GM18520 (cell line): ENCODE results near the gene ALAS1.
"Not testable (repeated sequence)": the region's sequence is repeated elsewhere in the genome, so short reads cannot be mapped to it uniquely, and the experiment has no call there.

Source experiments
- ATAC-seq: cut with Tn5 transposase; IDR thresholded peaks from one replicate; pipeline ENCODE4 v1.9.1; 2021; ENCODE audit not compliant: unreplicated experiment

Gene ALAS1

DNA sequence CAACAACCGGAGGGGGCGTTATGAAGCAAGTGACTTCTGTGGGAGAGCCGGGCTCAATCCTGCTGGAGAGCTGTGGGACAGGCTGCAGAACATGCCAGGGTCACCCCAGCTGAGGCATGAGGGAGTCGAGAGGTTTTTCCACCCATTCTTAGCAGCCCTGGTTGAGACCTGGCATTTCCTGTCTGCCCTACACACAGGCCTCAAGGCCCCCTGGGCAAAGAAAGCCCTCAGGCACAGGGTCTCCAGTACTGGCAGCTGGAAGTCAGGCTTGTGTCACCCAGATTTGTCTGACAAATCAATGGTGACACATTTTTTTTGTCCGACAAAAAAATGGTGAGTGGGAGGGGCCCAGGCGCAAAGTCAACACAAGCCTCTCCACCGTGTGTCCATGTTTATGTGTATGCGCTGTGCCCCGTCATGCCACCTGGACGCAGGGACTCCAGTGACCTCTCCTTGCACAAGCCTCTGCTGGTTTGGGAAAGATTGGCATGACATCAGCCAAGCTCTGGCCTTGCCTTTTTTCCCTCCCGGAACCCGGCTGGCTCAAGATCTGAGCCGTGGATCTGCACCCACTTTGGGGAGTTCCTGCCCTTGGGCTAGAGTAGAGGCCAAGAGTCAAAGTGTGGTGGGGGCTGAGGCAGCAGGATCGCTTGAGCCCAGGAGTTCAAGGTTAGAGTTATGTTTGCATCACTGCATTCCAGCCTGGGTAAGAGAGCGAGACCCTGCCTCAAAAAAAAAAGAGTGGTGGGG lies 20.8 kb upstream of the ALAS1 start:
- ATAC-seq: no peak

DNA sequence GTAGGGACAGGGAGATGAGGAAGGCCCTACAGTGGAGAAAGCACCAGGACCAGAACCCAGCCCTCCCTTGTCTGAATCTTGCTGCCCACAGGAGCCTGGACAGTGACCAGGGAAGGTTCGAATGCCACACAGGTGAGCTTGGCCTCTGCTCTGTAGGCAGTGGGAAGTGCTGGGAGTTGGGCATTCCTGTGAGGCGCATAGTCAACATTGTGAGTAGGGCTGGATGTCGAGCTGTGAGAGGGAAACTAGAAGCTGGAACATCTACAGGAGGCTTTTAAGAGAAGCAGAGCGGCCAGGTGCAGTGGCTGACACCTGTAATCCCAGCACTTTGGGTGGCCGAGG lies 20.3 kb upstream of the ALAS1 start:
- no peak for ATAC-seq

DNA sequence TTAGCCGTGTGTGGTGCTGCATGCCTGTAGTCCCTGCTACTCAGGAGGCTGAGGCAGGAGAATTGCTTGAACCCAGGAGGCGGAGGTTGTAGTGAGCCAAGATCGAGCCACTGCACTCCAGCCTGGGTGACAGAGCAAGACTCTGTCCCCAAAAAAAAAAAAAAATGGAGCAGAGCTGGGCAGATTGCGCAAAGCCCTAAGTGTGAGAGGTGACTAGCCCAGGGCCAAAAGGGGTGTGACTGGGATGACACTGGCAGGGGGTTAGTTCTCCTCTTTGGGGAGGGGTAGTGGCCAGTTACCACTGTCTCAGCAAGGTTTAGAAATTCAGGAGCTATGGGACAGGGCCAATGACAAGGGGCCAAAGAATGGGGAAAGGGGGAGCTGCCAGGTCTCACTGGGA lies 19.8 kb upstream of the ALAS1 start:
- not testable (repeated sequence) for ATAC-seq

DNA sequence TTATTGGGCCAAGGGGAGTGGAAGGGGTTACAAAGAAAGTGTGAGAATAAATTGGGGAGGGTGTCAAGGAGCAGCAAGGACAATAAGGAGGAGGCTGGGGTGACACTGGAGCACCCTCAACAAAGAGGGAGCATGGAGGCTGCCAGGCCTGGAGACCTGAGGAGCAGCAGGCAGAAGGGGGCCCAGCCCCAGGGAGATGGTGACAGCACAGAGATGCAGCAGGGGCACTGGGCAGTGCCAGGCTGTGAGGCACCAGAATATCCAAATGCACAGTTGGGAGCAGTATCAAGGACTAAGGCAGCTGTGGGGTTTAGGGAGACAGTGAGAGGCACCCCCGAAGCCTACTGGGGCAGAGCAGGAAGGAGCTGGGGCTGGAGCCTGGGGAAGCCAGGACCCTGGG lies 19.4 kb upstream of the ALAS1 start:
- ATAC-seq: no peak

DNA sequence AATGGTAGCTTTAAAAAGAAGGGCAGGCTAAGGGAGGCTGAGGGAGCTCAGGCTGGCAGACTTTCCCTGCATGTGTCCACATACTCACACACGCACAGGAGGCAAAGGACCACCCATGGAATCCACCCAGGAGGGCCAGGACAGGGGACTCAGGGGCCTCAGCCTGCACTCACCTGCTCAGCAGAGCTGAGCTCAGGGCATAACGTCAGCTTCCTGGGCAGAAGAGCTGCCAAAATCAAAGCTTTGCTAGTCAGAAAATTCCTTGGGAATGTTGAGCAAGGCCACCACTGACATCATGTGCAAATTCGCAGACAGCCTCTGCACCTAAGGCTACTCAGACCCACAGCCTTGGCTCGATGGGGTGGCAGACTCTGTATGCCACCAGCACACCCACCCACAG lies 16.4 kb upstream of the ALAS1 start:
- no peak for ATAC-seq

DNA sequence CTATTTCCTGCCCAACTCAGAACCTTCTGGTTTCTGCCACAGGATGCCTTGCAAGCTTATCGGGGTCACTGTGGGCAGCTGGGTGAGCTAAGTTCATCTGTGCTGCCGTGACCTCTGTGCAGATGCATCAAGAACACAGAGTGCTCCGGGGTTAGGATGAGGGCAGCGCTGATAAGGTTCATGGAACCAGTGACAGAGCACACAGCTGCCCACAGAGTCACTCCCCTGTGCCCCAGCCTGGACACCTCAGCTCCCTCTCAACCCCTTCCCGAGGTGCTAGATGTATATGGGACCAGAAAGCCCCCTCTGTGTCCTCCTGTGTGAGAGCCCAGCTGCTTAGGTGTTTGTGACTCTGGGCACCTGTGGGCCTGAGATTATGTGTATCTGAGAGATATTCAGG lies 15.8 kb upstream of the ALAS1 start:
- ATAC-seq: no peak

DNA sequence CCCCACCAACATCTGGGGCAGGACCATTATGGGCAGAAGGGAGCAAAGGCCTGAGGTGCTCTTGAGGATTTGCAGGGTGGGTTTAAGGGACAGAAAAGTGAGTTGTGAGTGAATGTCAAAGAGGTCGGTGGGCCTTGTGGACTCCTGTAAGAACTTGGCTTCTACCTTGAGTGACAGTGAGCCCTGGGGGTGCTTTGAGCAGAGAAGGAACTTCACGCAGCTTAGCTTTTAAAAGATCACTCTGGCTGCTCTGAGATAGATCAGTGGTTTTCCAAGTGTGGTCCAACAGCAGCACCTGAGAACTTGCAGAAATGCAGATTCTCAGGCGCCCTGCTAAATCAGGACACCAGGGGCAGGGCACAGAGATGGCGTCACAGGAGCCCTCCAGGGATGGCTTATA lies 15.3 kb upstream of the ALAS1 start:
- no peak for ATAC-seq

DNA sequence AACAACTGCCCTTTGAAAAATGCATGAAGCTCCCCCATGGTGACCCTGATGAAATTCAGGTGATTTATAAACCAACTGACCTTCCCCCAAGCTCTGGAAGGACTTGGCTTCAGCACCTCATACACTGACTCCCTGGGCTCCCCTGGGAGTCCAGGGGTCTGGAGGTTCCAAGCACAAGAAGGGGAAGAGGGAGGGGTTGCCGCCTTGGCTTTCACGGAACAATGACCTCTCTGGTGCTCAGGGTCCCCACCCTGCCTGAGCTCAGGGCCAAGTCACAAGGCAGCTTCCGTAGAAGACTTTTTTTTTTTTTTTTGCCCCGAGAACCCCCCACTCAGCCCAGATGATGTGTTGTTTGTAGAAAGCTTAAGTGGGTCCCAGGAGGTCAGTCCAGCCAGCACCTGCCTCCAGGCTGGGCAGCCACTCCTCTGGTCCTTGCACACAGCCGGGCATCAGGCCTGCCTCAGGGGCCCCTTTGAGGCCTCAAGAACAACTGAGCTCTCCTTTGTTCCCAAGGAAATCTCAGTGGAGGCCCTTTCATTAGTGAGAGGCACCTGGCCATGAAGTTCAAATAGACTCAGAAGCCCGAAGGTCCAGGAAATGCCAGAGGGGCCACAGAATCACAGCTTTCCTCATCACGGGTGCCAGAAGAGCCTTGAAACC lies 14.0 kb upstream of the ALAS1 start:
- no peak for ATAC-seq

DNA sequence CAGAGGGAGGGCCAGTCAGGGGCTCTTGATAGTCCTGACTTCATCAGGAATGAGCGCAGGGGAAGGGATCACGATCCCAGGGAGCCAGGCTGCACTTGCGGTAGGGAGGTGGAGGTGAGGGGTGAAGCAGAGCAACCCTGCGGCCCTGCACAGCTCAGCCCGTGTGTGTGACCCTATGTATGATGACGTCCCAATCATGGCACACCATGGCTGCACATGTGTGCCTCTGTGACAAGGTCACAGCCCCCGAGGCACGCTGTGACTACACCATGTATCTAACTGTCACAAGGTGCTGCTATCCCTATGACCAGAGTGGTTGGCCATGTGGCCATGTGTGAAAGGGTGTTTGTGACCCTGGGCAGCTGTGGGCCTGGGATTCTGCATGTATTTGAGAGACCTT lies 13.3 kb upstream of the ALAS1 start:
- no peak for ATAC-seq

DNA sequence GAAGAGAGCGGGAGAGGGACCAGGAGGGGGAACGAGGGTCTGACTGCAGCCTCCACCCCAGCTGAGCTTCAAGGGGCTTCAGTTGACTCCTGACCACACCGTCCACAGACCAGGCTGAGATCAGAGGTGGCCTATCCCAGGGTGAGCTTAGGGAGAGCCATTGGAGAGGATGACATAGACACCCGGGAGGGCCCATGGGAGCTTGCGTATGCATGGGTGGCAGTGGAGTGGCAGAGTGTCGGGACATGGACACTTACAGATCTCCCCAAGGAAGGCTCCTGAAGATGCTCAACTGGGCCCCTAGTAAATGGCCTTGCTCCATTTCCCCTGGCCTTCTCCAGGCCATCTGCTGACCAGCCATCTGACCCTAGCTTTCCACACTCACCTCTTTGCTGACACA lies 12.6 kb upstream of the ALAS1 start:
- no peak for ATAC-seq

DNA sequence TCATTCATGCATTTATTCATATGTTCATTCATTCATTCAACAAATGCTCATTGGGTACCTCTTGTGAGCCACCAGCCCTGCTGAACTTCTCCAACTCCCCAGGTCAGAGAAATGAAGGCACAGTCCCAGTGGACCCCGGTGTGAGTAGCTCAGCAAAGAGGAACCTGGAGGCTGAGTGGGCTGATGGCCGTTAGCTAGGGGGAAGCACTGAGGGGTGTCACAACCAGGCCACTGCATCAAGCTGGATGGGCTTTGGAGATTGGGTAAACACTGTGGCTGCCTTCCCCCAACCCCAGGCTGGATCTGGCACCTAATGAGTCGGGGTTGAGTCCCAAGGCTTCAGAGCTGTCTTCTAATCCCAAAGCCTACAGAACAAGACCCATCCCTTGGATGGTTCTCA lies 12.1 kb upstream of the ALAS1 start:
- ATAC-seq: no peak

DNA sequence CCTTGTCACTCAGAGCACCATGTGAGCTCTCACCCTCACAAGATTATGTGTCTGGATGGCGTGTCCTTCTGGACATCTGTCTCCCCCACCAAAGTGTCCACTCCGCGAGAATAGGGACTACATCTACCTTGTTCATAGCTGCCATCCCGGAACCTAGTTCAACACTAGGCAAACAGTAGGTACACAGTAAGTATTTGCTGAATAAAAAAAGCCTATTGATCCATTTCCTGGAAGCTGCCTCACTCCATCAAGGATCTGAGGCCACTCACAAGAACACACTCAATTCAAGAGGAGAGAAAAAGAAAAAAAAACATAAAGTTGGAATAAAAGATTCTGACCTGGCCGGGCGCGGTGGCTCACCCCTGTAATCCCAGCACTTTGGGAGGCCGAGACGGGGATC lies 11.2 kb upstream of the ALAS1 start:
- no peak for ATAC-seq

DNA sequence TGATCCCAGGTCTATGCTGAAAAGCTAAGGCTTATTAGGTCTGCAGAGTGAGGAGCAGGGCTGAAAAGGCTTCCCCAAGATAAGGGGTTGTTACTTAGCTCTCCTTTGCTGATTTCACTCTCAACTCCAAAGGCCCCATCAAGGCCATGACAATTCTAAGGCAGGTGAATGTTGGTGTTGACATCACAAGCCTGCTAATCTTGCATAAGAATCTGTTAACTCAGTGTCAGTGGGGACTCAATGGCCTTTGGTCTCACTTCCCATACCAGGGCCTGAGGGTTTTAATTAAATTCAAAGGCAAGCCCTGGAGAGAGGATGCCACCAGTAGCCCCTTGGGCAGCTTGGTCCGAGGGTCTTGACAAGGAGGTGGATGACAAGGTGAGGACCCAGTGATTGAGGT lies 9.4 kb upstream of the ALAS1 start:
- no peak for ATAC-seq

DNA sequence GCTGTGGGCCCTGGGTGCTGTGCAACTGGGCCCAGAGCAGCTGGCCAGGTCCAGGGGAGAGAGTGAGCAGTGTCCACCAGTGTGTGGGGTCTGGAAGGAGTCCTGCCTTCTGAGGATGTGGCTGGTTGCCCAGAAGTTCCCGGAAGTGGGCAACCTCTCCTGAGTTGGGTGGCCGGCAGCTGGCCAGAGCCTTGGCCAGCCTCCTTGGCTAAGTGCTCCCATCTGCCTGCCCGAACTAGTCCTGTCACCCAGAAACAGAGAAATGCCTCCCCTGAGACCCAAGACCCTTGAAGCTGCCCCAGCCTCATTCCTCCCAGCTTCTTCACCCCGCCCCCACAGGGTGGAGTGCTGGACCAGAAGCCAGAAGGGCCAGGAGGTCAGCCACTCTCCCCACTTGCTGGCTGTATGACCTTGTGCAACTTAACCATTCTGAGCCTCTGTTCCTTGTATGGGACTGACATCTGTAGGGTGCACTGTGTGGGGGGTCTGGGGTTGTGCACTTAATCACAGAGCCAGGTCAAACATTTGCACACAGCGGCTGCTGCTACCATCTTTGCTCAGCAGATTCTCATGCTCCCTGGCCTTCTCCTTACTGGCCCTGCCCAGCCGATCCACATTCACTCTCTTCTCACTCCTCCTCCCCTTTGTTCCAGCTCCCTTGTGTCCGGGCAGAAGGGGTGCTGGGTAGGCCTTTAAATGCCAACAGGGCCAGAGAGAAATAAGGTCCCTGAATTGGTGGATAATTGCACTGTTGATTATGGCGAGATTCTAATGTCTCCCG lies 7.5 kb upstream of the ALAS1 start:
- ATAC-seq: no peak

DNA sequence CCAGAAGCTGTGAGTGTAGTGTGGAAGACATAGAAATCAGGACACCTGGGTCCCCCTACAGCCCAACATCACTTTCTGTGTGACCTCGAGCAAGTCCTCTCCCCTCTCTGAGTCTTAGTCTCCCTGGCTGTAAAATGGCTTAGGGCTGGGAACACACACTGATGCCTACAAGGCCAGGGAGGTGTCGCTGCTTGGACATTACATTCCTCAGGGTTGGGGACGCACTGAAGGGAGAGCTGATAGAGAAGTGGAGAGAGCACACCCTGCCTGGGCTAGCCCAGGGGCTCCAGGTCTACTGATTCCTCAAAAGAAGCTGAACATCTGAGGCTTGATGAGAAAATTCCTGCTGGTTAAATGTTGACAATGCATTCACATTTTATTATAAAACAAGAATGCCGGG lies 6.3 kb upstream of the ALAS1 start:
- ATAC-seq: no peak

DNA sequence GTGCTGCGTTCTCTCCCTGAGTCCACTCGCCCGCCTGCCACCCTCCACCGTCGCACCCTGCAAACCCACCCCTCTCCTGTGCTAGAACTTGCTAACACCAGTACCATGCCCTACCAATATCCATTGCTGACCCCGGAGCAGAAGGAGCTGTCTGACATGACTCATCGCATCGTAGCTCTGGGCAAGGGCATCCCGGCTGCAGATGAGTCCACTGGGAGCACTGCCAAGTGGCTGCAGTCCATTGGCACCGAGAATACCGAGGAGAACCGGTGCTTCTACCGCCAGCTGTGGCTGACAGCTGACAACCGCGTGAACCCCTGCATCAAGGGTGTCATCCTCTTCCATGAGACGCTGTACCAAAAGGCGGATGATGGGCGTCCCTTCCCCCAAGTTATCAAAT lies 4.9 kb upstream of the ALAS1 start:
- ATAC-seq: no peak

DNA sequence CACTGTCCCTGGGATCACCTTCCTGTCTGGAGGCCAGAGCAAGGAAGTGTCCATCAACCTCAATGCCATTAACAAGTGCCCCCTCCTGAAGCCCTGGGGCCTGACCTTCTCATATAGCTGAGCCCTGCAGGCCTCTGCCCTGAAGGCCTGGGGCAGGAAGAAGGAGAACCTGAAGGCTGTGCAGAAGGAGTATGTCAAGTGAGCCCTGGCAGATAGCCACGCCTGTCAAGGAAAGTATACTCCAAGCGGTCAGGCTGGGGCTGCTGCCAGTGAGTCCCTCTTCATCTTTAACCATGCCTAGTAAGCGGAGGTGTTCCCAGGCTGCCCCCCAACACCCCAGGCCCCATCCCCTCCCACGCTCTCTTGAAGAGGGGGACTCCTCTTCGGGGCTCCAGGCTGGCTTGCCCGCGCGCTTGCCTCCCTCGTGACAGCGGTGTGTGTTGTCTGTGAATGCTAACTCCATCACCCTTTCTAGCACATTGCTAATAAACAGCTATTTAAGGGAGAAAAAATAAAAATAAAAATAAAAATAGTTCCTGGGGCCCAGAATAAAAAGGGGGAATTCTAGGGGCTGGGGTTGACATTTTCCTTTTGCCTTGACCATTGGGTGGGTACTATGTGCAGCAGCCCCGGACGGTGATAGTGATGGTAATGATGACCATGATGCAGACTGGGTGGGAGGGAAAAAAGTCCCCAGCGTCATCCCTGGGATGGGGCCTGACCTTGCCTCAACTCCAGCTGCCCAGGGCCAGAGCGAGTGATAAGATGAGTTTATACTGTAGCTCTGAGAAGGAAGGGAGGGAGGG lies 3.3 kb upstream of the ALAS1 start:
- no peak for ATAC-seq

DNA sequence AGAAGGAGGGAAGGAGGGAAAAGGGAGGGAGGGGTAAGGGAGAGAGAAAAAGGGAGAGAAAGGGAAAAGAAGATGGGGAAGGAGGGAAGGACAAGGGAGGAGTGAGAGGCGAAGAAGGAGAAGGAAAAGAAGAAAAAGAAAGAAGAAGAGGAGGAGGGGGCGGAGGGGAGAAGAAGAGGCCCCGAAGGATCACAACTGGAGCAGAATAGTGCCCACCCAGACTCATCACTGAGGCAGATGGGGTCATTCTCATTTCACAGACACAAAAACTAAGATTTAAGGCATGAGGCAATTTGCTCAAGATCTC lies 2.7 kb upstream of the ALAS1 start:
- ATAC-seq: no peak

DNA sequence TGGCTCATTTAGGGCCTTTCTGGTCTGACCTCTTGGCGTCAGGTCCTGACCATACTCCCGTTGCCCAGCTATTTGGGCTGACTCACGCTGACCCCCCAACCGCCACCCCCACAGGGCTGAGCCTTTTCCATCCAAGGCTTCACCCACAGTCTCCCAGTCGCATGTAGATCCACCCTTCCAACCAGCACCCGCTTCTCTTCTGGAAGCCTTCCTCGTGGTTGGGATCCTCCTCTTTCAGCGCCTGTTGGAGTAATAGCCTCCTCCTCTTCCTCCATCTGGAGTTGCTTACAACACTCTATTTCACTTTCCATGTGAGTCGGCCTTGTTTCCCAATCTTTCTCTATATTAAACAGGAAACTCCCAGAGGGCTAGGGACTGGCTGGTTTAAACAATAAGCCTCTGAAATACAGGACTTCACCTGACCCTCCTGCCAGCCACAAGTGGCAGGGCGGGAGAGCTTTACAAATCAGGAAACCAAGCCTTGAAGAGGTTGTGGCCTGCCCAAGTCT lies 2.1 kb upstream of the ALAS1 start:
- ATAC-seq: no peak

DNA sequence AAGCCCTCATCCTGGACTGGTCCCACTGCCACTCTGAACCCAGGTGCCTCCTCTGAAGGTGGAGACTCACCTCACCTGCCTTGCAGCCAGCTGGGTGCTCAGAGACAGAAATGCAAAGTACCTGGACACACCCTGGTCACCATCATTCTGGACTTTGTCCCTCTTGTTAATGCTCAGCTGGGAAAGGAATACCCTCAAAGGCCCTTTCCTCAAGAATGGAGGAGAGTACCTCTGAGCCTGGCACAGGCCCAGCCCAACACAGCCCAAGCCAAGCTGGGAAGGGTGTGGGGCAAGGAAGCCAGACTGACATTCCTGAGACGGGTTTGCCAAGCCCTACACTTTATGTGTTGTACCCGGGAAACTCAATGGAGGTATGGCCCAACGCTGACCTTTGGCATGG lies 983 bp upstream of the ALAS1 start:
- no peak for ATAC-seq

DNA sequence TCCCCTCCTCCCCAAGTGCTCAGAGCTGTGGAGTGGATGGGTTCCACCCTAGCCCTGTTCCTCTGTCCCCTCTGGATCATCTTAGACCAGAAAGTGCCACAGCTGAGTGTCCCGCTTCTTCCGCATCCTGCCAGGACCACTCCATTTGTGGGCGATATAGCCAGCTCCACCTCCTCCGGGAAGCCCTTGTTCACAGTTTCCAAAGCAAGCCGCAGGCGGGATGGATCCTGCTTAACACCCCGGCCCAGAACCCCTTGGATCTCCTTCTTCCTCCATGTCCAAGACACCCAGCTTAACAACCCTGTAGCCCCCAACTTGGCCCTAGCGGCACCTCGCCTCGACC lies 490 bp upstream of the ALAS1 start:
- no peak for ATAC-seq
